Peyer's patch (tissue), 4 donors: Measurements from ENCODE around the gene TNPO3.

ENCODE experiments used
- POLR2A ChIP-seq, 2 donors: fragments of 450-650 bp; IDR thresholded peaks; one replicate each; pipeline ENCODE4 v1.5.1; 2017; ENCODE audit warnings: antibody characterized with exemption in 2 of 2, mild to moderate bottlenecking in 2 of 2, moderate library complexity in 2 of 2
- TF ChIP-seq, protein P1 (sequence below), 6 experiments: fragments of 450-650 bp in 4 of 6; fragments of 200-600 bp in 2 of 6; sonication (generic) in 1 of 6; IDR thresholded peaks; one replicate each; pipeline ENCODE4 v1.5.1; 2017 to 2019; ENCODE audit warnings: antibody characterized with exemption in 6 of 6, mild to moderate bottlenecking in 3 of 6, moderate library complexity in 1 of 6

- TF ChIP-seq, protein P1, sequence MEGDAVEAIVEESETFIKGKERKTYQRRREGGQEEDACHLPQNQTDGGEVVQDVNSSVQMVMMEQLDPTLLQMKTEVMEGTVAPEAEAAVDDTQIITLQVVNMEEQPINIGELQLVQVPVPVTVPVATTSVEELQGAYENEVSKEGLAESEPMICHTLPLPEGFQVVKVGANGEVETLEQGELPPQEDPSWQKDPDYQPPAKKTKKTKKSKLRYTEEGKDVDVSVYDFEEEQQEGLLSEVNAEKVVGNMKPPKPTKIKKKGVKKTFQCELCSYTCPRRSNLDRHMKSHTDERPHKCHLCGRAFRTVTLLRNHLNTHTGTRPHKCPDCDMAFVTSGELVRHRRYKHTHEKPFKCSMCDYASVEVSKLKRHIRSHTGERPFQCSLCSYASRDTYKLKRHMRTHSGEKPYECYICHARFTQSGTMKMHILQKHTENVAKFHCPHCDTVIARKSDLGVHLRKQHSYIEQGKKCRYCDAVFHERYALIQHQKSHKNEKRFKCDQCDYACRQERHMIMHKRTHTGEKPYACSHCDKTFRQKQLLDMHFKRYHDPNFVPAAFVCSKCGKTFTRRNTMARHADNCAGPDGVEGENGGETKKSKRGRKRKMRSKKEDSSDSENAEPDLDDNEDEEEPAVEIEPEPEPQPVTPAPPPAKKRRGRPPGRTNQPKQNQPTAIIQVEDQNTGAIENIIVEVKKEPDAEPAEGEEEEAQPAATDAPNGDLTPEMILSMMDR (IDR thresholded peaks at IDR 0.05): no peak
- TF ChIP-seq POLR2A (IDR thresholded peaks at IDR 0.05): no peak
These were observed 142.6 kb downstream of the TNPO3 start for GRCh38 chr7:128912281-128912680.
